Suprapubic skin (tissue), 4 donors: ENCODE results near the gene ABCC3. TPM values are rescaled to one million over a fixed set of nuclear protein-coding genes. Genes with fewer than 3 reads are reported as not detected.

Experiments used
- DNase-seq, 2 donors: peaks; one replicate each; pipeline ENCODE4 v3.0.0-alpha.2; 2019; ENCODE audit warnings: low spot score in 2 of 2
- H3K27ac ChIP-seq: fragments of 200-600 bp; sonication (generic); one replicate; pipeline ENCODE4 v1.5.1; 2019
- H3K27me3 ChIP-seq: fragments of 200-600 bp; sonication (generic); one replicate; pipeline ENCODE4 v1.5.1; 2019
- H3K36me3 ChIP-seq: fragments of 200-600 bp; sonication (generic); one replicate; pipeline ENCODE4 v1.5.1; 2019
- H3K4me1 ChIP-seq: fragments of 200-600 bp; sonication (generic); one replicate; pipeline ENCODE4 v1.5.1; 2019
- H3K4me3 ChIP-seq: fragments of 200-600 bp; sonication (generic); one replicate; pipeline ENCODE4 v1.5.1; 2019; ENCODE audit warnings: mild to moderate bottlenecking
- H3K9me3 ChIP-seq: fragments of 200-600 bp; sonication (generic); one replicate; pipeline ENCODE4 v1.5.1; 2019
- CTCF ChIP-seq, 2 donors: fragments of 200-600 bp in 1 of 2; fragments of 450-650 bp in 1 of 2; sonication (generic) in 1 of 2; IDR thresholded peaks; one replicate each; pipeline ENCODE4 v1.5.1; 2016 to 2019; ENCODE audit warnings: antibody characterized with exemption in 2 of 2, mild to moderate bottlenecking in 1 of 2, moderate library complexity in 1 of 2
- EP300 ChIP-seq: sonication (generic); formaldehyde crosslinking; IDR thresholded peaks from one replicate; pipeline ENCODE4 v1.6.1; 2017; ENCODE audit warnings: antibody characterized with exemption
- POLR2A ChIP-seq, 2 donors: fragments of 450-650 bp; IDR thresholded peaks; one replicate each; pipeline ENCODE4 v1.6.1; 2017; ENCODE audit warnings: antibody characterized with exemption in 2 of 2, mild to moderate bottlenecking in 2 of 2, moderate library complexity in 2 of 2
- POLR2AphosphoS5 ChIP-seq, 3 donors: sonication (generic); formaldehyde crosslinking; IDR thresholded peaks; one replicate each; pipeline ENCODE4 v1.6.1; 2017; ENCODE audit warnings: antibody characterized with exemption in 3 of 3
- WGBS: methylation state at CpG from one replicate; pipeline ENCODE4 v1.1.5; 2018; 5-methylcytosine and 5-hydroxymethylcytosine counted together
- total RNA-seq, 4 donors: library from RNA; depleted of rRNA; stranded (reverse); fragments of >200 nt; gene quantifications; one replicate each; pipeline ENCODE4 v1.1.0, GENCODE V29; 2016

ABCC3 gene
- total RNA-seq, 4 donors from 2014 or later: 31.7 to 113 (median 36.2) TPM

- 80% methylated on average over 19 of the region's 19 CpGs for WGBS
- Histone ChIP-seq H3K4me1 (peaks cover 14% of the 10 kb centered on the region), H3K27me3 (peaks cover 53% of the 10 kb centered on the region), H3K27ac (no peak overlapping the region), H3K36me3 (no peaks in the 10 kb centered on the region), H3K4me3 (no peak overlapping the region), H3K9me3 (no peaks in the 10 kb centered on the region)
- DNase-seq: no peak
- TF ChIP-seq POLR2A (IDR thresholded peaks at IDR 0.05) (no peak), EP300 (no peak), CTCF (IDR thresholded peaks at IDR 0.05) (no peak), POLR2AphosphoS5 (IDR thresholded peaks at IDR 0.05) (no peak)
These were observed 27.0 kb upstream of the ABCC3 start for GRCh38 chr17:50607522-50608175.

- Histone ChIP-seq H3K27ac (no peak overlapping the region), H3K27me3 (peaks cover 45% of the 10 kb centered on the region), H3K4me1 (peaks cover 18% of the 10 kb centered on the region), H3K9me3 (no peaks in the 10 kb centered on the region), H3K36me3 (no peaks in the 10 kb centered on the region), H3K4me3 (no peak overlapping the region)
- TF ChIP-seq EP300 (no peak), POLR2AphosphoS5 (IDR thresholded peaks at IDR 0.05) (no peak), CTCF (IDR thresholded peaks at IDR 0.05) (no peak), POLR2A (IDR thresholded peaks at IDR 0.05) (no peak)
- DNase-seq: no peak
- 66% methylated on average over 18 of the region's 22 CpGs for WGBS
These were observed 25.8 kb upstream of the ABCC3 start for GRCh38 chr17:50608700-50609379.

- Histone ChIP-seq H3K4me3 (no peak overlapping the region), H3K36me3 (no peaks in the 10 kb centered on the region), H3K27me3 (peaks cover 38% of the 10 kb centered on the region), H3K4me1 (peaks cover 11% of the 10 kb centered on the region), H3K9me3 (no peaks in the 10 kb centered on the region), H3K27ac (no peak overlapping the region)
- 79% methylated on average over 16 of the region's 24 CpGs for WGBS
- DNase-seq: no peak
- TF ChIP-seq POLR2A (IDR thresholded peaks at IDR 0.05): no peak
- no peak for TF ChIP-seq EP300
- no peak for TF ChIP-seq CTCF (IDR thresholded peaks at IDR 0.05)
- TF ChIP-seq POLR2AphosphoS5 (IDR thresholded peaks at IDR 0.05): no peak
These were observed 25.2 kb upstream of the ABCC3 start for GRCh38 chr17:50609380-50610074.

- WGBS: 86% methylated on average over 6 of the region's 6 CpGs
- Histone ChIP-seq H3K4me3 (no peak overlapping the region), H3K9me3 (no peaks in the 10 kb centered on the region), H3K27me3 (peaks cover 21% of the 10 kb centered on the region), H3K27ac (no peak overlapping the region), H3K36me3 (no peaks in the 10 kb centered on the region), H3K4me1 (peaks cover 5% of the 10 kb centered on the region)
- no peak for DNase-seq
- TF ChIP-seq CTCF (IDR thresholded peaks at IDR 0.05): no peak
- TF ChIP-seq POLR2AphosphoS5 (IDR thresholded peaks at IDR 0.05): no peak
- TF ChIP-seq EP300: no peak
- TF ChIP-seq POLR2A (IDR thresholded peaks at IDR 0.05): no peak
These were observed 23.0 kb upstream of the ABCC3 start for GRCh38 chr17:50611634-50612033.

GRCh38 chr17:50612281-50612680, 22.4 kb upstream of the ABCC3 start:
- Histone ChIP-seq H3K27me3 (peaks cover 21% of the 10 kb centered on the region), H3K4me1 (peaks cover 5% of the 10 kb centered on the region), H3K27ac (no peak overlapping the region), H3K4me3 (no peak overlapping the region), H3K9me3 (no peaks in the 10 kb centered on the region), H3K36me3 (no peaks in the 10 kb centered on the region)
- TF ChIP-seq CTCF (IDR thresholded peaks at IDR 0.05) (no peak), POLR2AphosphoS5 (IDR thresholded peaks at IDR 0.05) (no peak), EP300 (no peak), POLR2A (IDR thresholded peaks at IDR 0.05) (no peak)
- DNase-seq: no peak
- 72% methylated on average over 5 of the region's 12 CpGs for WGBS
